HepG2 (cell line): Measurements from ENCODE around the gene EHD1. TPM values are rescaled to one million over a fixed set of nuclear protein-coding genes. Genes with fewer than 3 reads are reported as not detected.

Source experiments
- ARID4A ChIP-seq: sonication (generic); formaldehyde crosslinking; IDR thresholded peaks from 2 replicates; pipeline ENCODE4 v1.5.0; 2020; ENCODE audit warnings: mild to moderate bottlenecking, missing genetic modification reagents, borderline replicate concordance
- ASH2L ChIP-seq: fragments of 300-600, 200-600 bp; sonication (generic); IDR thresholded peaks from 2 replicates; pipeline ENCODE4 v1.7.0; 2017; ENCODE audit warnings: low read depth, mild to moderate bottlenecking, moderate library complexity, mixed read lengths, low read length; ENCODE audit not compliant: insufficient read length
- BCL3 ChIP-seq: sonication (generic); formaldehyde crosslinking; IDR thresholded peaks from 2 replicates; pipeline ENCODE4 v1.5.1; 2020; ENCODE audit warnings: mild to moderate bottlenecking, missing genetic modification reagents, moderate library complexity
- GLI4 ChIP-seq: sonication (generic); formaldehyde crosslinking; IDR thresholded peaks from 2 replicates; pipeline ENCODE4 v1.5.1; 2020; ENCODE audit warnings: missing genetic modification reagents, mild to moderate bottlenecking, moderate library complexity, borderline replicate concordance
- HMGXB3 ChIP-seq: sonication (generic); formaldehyde crosslinking; IDR thresholded peaks from 2 replicates; pipeline ENCODE4 v1.4.0; 2020; ENCODE audit warnings: missing genetic modification reagents, borderline replicate concordance
- IKZF5 ChIP-seq: IDR thresholded peaks from 2 replicates; pipeline ENCODE4 v1.6.1; 2018; ENCODE audit warnings: missing genetic modification reagents, mild to moderate bottlenecking, missing compliant biosample characterization
- MXD3 ChIP-seq: IDR thresholded peaks from 2 replicates; pipeline ENCODE4 v1.6.1; 2016; ENCODE audit warnings: mild to moderate bottlenecking, missing biosample characterization, missing genetic modification reagents
- STAG1 ChIP-seq: sonication (generic); formaldehyde crosslinking; IDR thresholded peaks from 2 replicates; pipeline ENCODE4 v1.4.0; 2020; ENCODE audit warnings: missing genetic modification reagents
- TGIF2 ChIP-seq: IDR thresholded peaks from 2 replicates; pipeline ENCODE4 v1.6.1; 2016; ENCODE audit warnings: control low read depth, missing compliant biosample characterization
- ZNF333 ChIP-seq: sonication (generic); formaldehyde crosslinking; IDR thresholded peaks from 2 replicates; pipeline ENCODE4 v1.4.0; 2020; ENCODE audit warnings: mild to moderate bottlenecking, missing genetic modification reagents, borderline replicate concordance
- ZNF746 ChIP-seq: sonication (generic); formaldehyde crosslinking; IDR thresholded peaks from 2 replicates; pipeline ENCODE4 v1.8.0; 2022; ENCODE audit warnings: mild to moderate bottlenecking, missing genetic modification reagents
- polyA plus RNA-seq, 8 experiments: library from polyadenylated mRNA; depleted of rRNA in 3 of 8; stranded (reverse) in 7 of 8; unstranded in 1 of 8; fragments of >200 nt; fragmentation: Illumina TruSeq in 4 of 8; extraction: Trizol in 4 of 8; gene quantifications; 2 replicates each; pipeline versions ENCODE4 v1.2.1 to v1.2.3, GENCODE V29; 2011 to 2016; ENCODE audit warnings: low read depth in 4 of 8, missing spikeins in 1 of 8, mixed read lengths in 1 of 8; ENCODE audit not compliant: insufficient read depth in 1 of 8
- total RNA-seq, 5 experiments: library from RNA; depleted of rRNA; stranded (reverse); fragments of >200 nt; fragmentation: Illumina TruSeq; extraction: Trizol; gene quantifications; 2 replicates each; pipeline ENCODE4 v1.2.3, GENCODE V29; 2016; ENCODE audit warnings: low read depth in 1 of 5
- TF ChIP-seq, protein P1 (sequence below): sonication (generic); formaldehyde crosslinking; IDR thresholded peaks from 2 replicates; pipeline ENCODE4 v1.5.0; 2020; ENCODE audit warnings: missing genetic modification reagents

The EHD1 gene
- total and polyA plus RNA-seq, 2 of the 13 experiments (the other 11 are each of a cell fraction or from before 2014, with no cell fraction given), result 23.6 to 26.6 TPM

GRCh38 chr11:64844330-64845128 lies 33.9 kb downstream of the EHD1 start, which contains the start of gene CDC42BPG (continued):
- TF ChIP-seq HMGXB3 (CRISPR knock-in tag) (no peak), ZNF746 (CRISPR knock-in tag) (peak; percentile 22; the same call in 1 of the 2 replicates), ZNF333 (CRISPR knock-in tag) (no peak), BCL3 (CRISPR knock-in tag) (peak; percentile 25; the same call in 1 of the 2 replicates), GLI4 (CRISPR knock-in tag) (no peak), IKZF5 (CRISPR knock-in tag) (no peak), ASH2L (no peak), MXD3 (CRISPR knock-in tag) (no peak), TGIF2 (CRISPR knock-in tag) (no peak), STAG1 (peak; percentile 29), ARID4A (peak; percentile 57; the same call in 1 of the 2 replicates)
- TF ChIP-seq, protein P1, sequence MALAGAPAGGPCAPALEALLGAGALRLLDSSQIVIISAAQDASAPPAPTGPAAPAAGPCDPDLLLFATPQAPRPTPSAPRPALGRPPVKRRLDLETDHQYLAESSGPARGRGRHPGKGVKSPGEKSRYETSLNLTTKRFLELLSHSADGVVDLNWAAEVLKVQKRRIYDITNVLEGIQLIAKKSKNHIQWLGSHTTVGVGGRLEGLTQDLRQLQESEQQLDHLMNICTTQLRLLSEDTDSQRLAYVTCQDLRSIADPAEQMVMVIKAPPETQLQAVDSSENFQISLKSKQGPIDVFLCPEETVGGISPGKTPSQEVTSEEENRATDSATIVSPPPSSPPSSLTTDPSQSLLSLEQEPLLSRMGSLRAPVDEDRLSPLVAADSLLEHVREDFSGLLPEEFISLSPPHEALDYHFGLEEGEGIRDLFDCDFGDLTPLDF (CRISPR knock-in tag), result no peak
